Panc1 (cell line): Measurements from ENCODE around the gene CNPPD1. TPM values are rescaled to one million over a fixed set of nuclear protein-coding genes. Genes with fewer than 3 reads are reported as not detected.

ENCODE experiments used
- ATAC-seq: fragments of 200-7000 bp; cut with Tn5 transposase; 2 replicates; pipeline ENCODE4 v1.9.1; 2020; ENCODE audit warnings: mild to moderate bottlenecking, moderate library complexity
- BruUV-seq: library from RNA; stranded (reverse); fragments of 400-500 nt; replicated peaks from 2 replicates; lab custom pipeline; 2021; lab: Mats Ljungman, UMichigan
- CTCF ChIA-PET: fragments of 300-600 bp; sonication (Branson Sonifier 250); formaldehyde crosslinking; loops from one replicate; lab custom pipeline; 2022; ENCODE audit warnings: antibody characterized with exemption; lab: Charles Lee
- POLR2A ChIA-PET: fragments of 300-600 bp; sonication (Branson Sonifier 250); formaldehyde crosslinking; loops from one replicate; lab custom pipeline; 2022; ENCODE audit warnings: antibody characterized with exemption; lab: Charles Lee
- DNase-seq: peaks from one replicate; pipeline ENCODE4 v3.0.0-alpha.2; 2010; ENCODE audit warnings: low read depth, low spot score
- H3K27ac ChIP-seq: 2 replicates; pipeline ENCODE4 v1.5.1; 2011; ENCODE audit warnings: mild to moderate bottlenecking, low read length, inconsistent platforms
- H3K27me3 ChIP-seq: fragments of 200-500 bp; sonication (Bioruptor generic); 2 replicates; pipeline ENCODE4 v1.6.0; 2014; ENCODE audit warnings: low read length, inconsistent platforms; ENCODE audit not compliant: control insufficient read depth, insufficient read depth
- H3K36me3 ChIP-seq: fragments of 200-500 bp; sonication (Bioruptor generic); 2 replicates; pipeline ENCODE4 v1.5.1; 2014; ENCODE audit warnings: inconsistent platforms, mild to moderate bottlenecking, low read length, moderate library complexity; ENCODE audit not compliant: control insufficient read depth, insufficient read depth
- H3K4me1 ChIP-seq: 2 replicates; pipeline ENCODE4 v1.5.1; 2011; ENCODE audit warnings: inconsistent platforms, mild to moderate bottlenecking, low read length, moderate library complexity; ENCODE audit not compliant: control insufficient read depth, insufficient read depth
- H3K4me3 ChIP-seq, 2 experiments: 2 replicates each; pipeline ENCODE4 v1.5.1; 2011 to 2012; ENCODE audit warnings: low read depth in 2 of 2, low read length in 2 of 2, mild to moderate bottlenecking in 2 of 2, inconsistent platforms in 1 of 2, moderate library complexity in 1 of 2
- H3K9me3 ChIP-seq: fragments of 200-500 bp; sonication (Bioruptor generic); 2 replicates; pipeline ENCODE4 v1.5.1; 2014; ENCODE audit warnings: low read depth, mild to moderate bottlenecking, inconsistent platforms, low read length, moderate library complexity; ENCODE audit not compliant: control insufficient read depth, insufficient read depth
- POLR2AphosphoS5 ChIP-seq: IDR thresholded peaks from 2 replicates; pipeline ENCODE4 v1.6.1; 2012; ENCODE audit warnings: mild to moderate bottlenecking, low read depth, low read length, moderate library complexity
- SIN3A ChIP-seq: IDR thresholded peaks from 2 replicates; pipeline ENCODE4 v1.6.1; 2012; ENCODE audit warnings: low read depth, mild to moderate bottlenecking, low read length, moderate library complexity, borderline replicate concordance; ENCODE audit not compliant: insufficient read depth
- TCF7L2 ChIP-seq: IDR thresholded peaks from 2 replicates; pipeline ENCODE4 v1.6.1; 2011; ENCODE audit warnings: mild to moderate bottlenecking, low read depth, low read length, inconsistent platforms
- in situ Hi-C: cut with HindIII; loops from 2 replicates; pipeline ENCODE4 v1.10.0; 2016; ENCODE audit warnings: low sequenced_read_pairs, low pct_unique_long_range_greater_than_20kb
- intact Hi-C: fragments of 100-400 bp; cut with micrococcal nuclease; formaldehyde crosslinking; loops from one replicate; pipeline ENCODE4 v1.10.0; 2022; ENCODE audit not compliant: unreplicated experiment
- total RNA-seq: library from RNA; stranded (reverse); gene quantifications from one replicate; pipeline ENCODE4 v1.2.1, GENCODE V29; 2021; ENCODE audit not compliant: unreplicated experiment
- TF ChIP-seq, protein P1 (sequence below), 2 experiments: IDR thresholded peaks; 2 replicates each; pipeline ENCODE4 v1.6.1; 2011 to 2012; ENCODE audit warnings: low read depth in 2 of 2, control low read depth in 1 of 2, low read length in 1 of 2, mild to moderate bottlenecking in 1 of 2, moderate library complexity in 1 of 2; ENCODE audit not compliant: insufficient read depth in 1 of 2
- TF ChIP-seq, protein P2 (sequence below): fragments of 450-650 bp; IDR thresholded peaks from 2 replicates; pipeline ENCODE4 v1.5.1; 2017; ENCODE audit warnings: mild to moderate bottlenecking

CNPPD1 gene
- total RNA-seq, 1 experiment from 2014 or later: 55.7 TPM

DNA sequence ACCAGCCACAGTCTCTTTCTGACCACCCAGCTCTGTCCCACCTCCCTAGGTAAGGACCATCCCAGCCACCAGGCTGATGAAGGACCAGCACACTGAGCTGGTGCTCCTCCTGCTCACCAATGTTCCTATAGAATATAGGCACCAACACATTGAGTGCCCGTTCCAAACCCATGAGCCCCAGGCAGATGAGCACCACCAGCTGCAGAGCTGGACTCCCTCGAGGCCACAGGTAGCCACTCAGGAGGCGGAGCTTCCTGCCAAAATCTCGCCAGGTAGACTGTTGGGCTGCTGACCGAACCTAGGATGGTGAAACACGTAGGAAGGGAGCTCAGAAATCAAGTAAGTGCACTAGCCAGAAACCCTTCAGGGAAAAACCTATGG is 39.8 kb upstream of the CNPPD1 start:
- H3K4me1 ChIP-seq: peaks cover 10% of the 10 kb centered on the region
- in situ Hi-C loops (no loop called here), intact Hi-C loops (loop anchor here (10.0 kb wide), 1 partner anchor 52 kb away; the partner anchor contains the start of gene NHEJ1)
- TF ChIP-seq, protein P1, sequence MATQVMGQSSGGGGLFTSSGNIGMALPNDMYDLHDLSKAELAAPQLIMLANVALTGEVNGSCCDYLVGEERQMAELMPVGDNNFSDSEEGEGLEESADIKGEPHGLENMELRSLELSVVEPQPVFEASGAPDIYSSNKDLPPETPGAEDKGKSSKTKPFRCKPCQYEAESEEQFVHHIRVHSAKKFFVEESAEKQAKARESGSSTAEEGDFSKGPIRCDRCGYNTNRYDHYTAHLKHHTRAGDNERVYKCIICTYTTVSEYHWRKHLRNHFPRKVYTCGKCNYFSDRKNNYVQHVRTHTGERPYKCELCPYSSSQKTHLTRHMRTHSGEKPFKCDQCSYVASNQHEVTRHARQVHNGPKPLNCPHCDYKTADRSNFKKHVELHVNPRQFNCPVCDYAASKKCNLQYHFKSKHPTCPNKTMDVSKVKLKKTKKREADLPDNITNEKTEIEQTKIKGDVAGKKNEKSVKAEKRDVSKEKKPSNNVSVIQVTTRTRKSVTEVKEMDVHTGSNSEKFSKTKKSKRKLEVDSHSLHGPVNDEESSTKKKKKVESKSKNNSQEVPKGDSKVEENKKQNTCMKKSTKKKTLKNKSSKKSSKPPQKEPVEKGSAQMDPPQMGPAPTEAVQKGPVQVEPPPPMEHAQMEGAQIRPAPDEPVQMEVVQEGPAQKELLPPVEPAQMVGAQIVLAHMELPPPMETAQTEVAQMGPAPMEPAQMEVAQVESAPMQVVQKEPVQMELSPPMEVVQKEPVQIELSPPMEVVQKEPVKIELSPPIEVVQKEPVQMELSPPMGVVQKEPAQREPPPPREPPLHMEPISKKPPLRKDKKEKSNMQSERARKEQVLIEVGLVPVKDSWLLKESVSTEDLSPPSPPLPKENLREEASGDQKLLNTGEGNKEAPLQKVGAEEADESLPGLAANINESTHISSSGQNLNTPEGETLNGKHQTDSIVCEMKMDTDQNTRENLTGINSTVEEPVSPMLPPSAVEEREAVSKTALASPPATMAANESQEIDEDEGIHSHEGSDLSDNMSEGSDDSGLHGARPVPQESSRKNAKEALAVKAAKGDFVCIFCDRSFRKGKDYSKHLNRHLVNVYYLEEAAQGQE (IDR thresholded peaks at IDR 0.05; ENCODE audit: insufficient read depth in 1 of 2, low read depth in 2 of 2, low read length in 1 of 2): no peak
- TF ChIP-seq SIN3A (no peak), TCF7L2 (no peak), POLR2AphosphoS5 (no peak)
- TF ChIP-seq, protein P2, sequence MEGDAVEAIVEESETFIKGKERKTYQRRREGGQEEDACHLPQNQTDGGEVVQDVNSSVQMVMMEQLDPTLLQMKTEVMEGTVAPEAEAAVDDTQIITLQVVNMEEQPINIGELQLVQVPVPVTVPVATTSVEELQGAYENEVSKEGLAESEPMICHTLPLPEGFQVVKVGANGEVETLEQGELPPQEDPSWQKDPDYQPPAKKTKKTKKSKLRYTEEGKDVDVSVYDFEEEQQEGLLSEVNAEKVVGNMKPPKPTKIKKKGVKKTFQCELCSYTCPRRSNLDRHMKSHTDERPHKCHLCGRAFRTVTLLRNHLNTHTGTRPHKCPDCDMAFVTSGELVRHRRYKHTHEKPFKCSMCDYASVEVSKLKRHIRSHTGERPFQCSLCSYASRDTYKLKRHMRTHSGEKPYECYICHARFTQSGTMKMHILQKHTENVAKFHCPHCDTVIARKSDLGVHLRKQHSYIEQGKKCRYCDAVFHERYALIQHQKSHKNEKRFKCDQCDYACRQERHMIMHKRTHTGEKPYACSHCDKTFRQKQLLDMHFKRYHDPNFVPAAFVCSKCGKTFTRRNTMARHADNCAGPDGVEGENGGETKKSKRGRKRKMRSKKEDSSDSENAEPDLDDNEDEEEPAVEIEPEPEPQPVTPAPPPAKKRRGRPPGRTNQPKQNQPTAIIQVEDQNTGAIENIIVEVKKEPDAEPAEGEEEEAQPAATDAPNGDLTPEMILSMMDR: no peak
- no peak overlapping the region for H3K4me3 ChIP-seq
- H3K27me3 ChIP-seq: no peaks in the 10 kb centered on the region
- DNase-seq: no peak
- H3K27ac ChIP-seq: no peak overlapping the region
- BruUV-seq: no TSS peak
- ATAC-seq: no peak
- 0 out of 2 replicates have a peak, but pooled peaks cover 2% of the 10 kb centered on the region for H3K36me3 ChIP-seq
- ChIA-PET CTCF (no interaction called here), POLR2A (interaction anchor here (0.6 to 0.7 kb wide), 2 partner anchors 10 to 42 kb away, joined by 3 to 4 read pairs; no protein-coding TSS in a partner anchor)
- no peaks in the 10 kb centered on the region for H3K9me3 ChIP-seq

DNA sequence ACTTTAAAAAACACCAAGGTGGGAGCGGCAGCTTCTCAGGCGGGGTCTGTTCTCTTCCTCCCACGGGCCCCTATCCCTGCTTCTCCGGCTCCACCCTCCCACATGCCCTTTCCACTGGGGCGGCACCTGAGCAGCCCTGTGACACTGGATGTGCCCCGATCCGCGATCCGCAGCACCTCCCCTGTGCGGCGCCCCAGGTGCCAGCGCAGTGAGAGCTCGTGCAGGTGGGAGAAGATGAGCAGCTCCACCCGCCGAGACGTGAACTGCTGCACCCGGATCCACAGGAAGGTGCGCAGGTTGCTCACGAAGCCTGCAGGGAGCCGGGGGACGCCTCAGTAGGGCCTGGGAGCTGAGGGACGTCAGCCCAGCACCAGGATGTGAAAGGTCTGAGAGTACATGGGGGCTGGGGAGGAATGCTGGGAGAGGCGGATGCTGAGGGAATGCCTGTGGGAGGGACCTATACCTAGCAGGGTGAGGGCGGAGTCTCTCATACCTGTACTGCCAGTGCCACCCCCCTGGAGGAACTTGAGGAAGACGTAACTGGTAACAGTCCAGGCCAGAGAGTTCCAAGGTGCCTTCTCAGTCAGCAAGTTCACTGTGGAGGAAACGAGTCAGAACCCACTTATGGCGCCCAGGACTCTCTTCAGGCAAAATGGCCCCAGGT is 39.3 kb upstream of the CNPPD1 start:
- ChIA-PET POLR2A (interaction anchor here (0.7 kb wide), 1 partner anchor 10 kb away, joined by 3 read pairs; no protein-coding TSS in a partner anchor), CTCF (no interaction called here)
- Histone ChIP-seq H3K36me3 (0 out of 2 replicates have a peak, but pooled peaks cover 2% of the 10 kb centered on the region), H3K4me3 (no peak overlapping the region), H3K27ac (no peak overlapping the region), H3K4me1 (peaks cover 10% of the 10 kb centered on the region), H3K9me3 (no peaks in the 10 kb centered on the region), H3K27me3 (no peaks in the 10 kb centered on the region)
- DNase-seq (no peak), ATAC-seq (no peak)
- in situ Hi-C loops: no loop called here
- TF ChIP-seq TCF7L2 (no peak), SIN3A (no peak), POLR2AphosphoS5 (no peak)
- TF ChIP-seq, protein P1 (IDR thresholded peaks at IDR 0.05; ENCODE audit: insufficient read depth in 1 of 2, low read depth in 2 of 2, low read length in 1 of 2): no peak
- TF ChIP-seq, protein P2: no peak
- no TSS peak for BruUV-seq
- intact Hi-C loops: loop anchor here (10.0 kb wide), 1 partner anchor 51 kb away; the partner anchor contains the start of gene NHEJ1
